OCI-LY7 (cell line): ENCODE data around the gene FAM161A. TPM values are rescaled to one million over a fixed set of nuclear protein-coding genes. Genes with fewer than 3 reads are reported as not detected.

Source experiments
- BruUV-seq: library from RNA; stranded (reverse); fragments of 400-500 nt; replicated peaks from 2 replicates; lab custom pipeline; 2021; lab: Mats Ljungman, UMichigan
- CTCF ChIA-PET: fragments of 300-600 bp; sonication (Branson Sonifier 250); formaldehyde crosslinking; loops from one replicate; lab custom pipeline; 2022; ENCODE audit warnings: antibody characterized with exemption; ENCODE audit not compliant: unreplicated experiment; lab: Charles Lee
- POLR2A ChIA-PET: fragments of 300-600 bp; sonication (Branson Sonifier 250); formaldehyde crosslinking; loops from one replicate; lab custom pipeline; 2022; ENCODE audit warnings: antibody characterized with exemption; lab: Charles Lee
- DNase-seq: peaks from one replicate; pipeline ENCODE4 v3.0.0-alpha.2; 2015; ENCODE audit warnings: low spot score
- H2AFZ ChIP-seq: fragments of 200-600 bp; sonication (generic), shearing (Covaris generic); 2 replicates; pipeline ENCODE4 v1.6.1; 2014; ENCODE audit warnings: mild to moderate bottlenecking, antibody characterized with exemption, low read length, moderate library complexity
- H3K27ac ChIP-seq: fragments of 200-600 bp; sonication (generic); 2 replicates; pipeline ENCODE4 v1.5.1; 2014; ENCODE audit warnings: mixed run types, low read depth, mild to moderate bottlenecking, moderate library complexity, low read length, inconsistent platforms; ENCODE audit not compliant: poor library complexity, severe bottlenecking
- H3K36me3 ChIP-seq: fragments of 200-600 bp; sonication (generic); 2 replicates; pipeline ENCODE4 v1.6.1; 2014; ENCODE audit warnings: mild to moderate bottlenecking, antibody characterized with exemption, low read length, moderate library complexity, mixed read lengths; ENCODE audit not compliant: insufficient read depth
- H3K4me1 ChIP-seq: fragments of 200-600 bp; sonication (generic); 2 replicates; pipeline ENCODE4 v1.5.1; 2014; ENCODE audit warnings: mild to moderate bottlenecking, low read length; ENCODE audit not compliant: insufficient read depth, poor library complexity, severe bottlenecking
- H3K4me2 ChIP-seq: fragments of 200-600 bp; sonication (generic); 2 replicates; pipeline ENCODE4 v1.6.1; 2014; ENCODE audit warnings: mild to moderate bottlenecking, low read length
- H3K4me3 ChIP-seq: fragments of 200-600 bp; sonication (generic); 2 replicates; pipeline ENCODE4 v1.5.1; 2014; ENCODE audit warnings: mild to moderate bottlenecking, low read depth, low read length; ENCODE audit not compliant: poor library complexity, severe bottlenecking
- H3K79me2 ChIP-seq: fragments of 200-600 bp; sonication (generic); 2 replicates; pipeline ENCODE4 v1.6.1; 2016; ENCODE audit warnings: low read depth, mild to moderate bottlenecking, low read length, moderate library complexity, mixed read lengths; ENCODE audit not compliant: insufficient read depth
- H3K9me2 ChIP-seq: fragments of 200-600 bp; sonication (generic); 2 replicates; pipeline ENCODE4 v1.6.1; 2016; ENCODE audit warnings: mild to moderate bottlenecking, low read length, mixed read lengths; ENCODE audit not compliant: insufficient read depth
- H3K9me3 ChIP-seq: fragments of 200-600 bp; sonication (generic); 2 replicates; pipeline ENCODE4 v1.6.1; 2014; ENCODE audit warnings: mild to moderate bottlenecking, mixed run types, low read length, mixed read lengths
- H4K20me1 ChIP-seq: fragments of 200-600 bp; sonication (generic); 2 replicates; pipeline ENCODE4 v1.6.1; 2014; ENCODE audit warnings: mild to moderate bottlenecking, antibody characterized with exemption, low read length, moderate library complexity, mixed read lengths; ENCODE audit not compliant: insufficient read depth
- EZH2phosphoT487 ChIP-seq: fragments of 200-600 bp; sonication (generic); IDR thresholded peaks from 2 replicates; pipeline ENCODE4 v1.6.1; 2018; ENCODE audit warnings: low read depth, borderline replicate concordance, mild to moderate bottlenecking, mixed run types, antibody characterized with exemption, low read length, moderate library complexity, mixed read lengths
- intact Hi-C: fragments of 100-400 bp; cut with micrococcal nuclease; formaldehyde crosslinking; loops from one replicate; pipeline ENCODE4 v1.10.0; 2022; ENCODE audit not compliant: unreplicated experiment
- total RNA-seq, 2 experiments: library from RNA; depleted of rRNA in 1 of 2; stranded (reverse); fragments of >200 nt in 1 of 2; shearing (Covaris generic) in 1 of 2; gene quantifications; 2 replicates each; pipeline ENCODE4 v1.2.3, GENCODE V29; 2014 to 2022
- TF ChIP-seq, protein P1 (sequence below): fragments of 200-600 bp; sonication (generic); conservative IDR thresholded peaks from 2 replicates; pipeline ENCODE4 v1.5.1; 2014; ENCODE audit warnings: mild to moderate bottlenecking, antibody characterized with exemption, low read length, moderate library complexity, mixed read lengths

The FAM161A gene
- total RNA-seq, 2 experiments from 2014 or later = 3.5 to 4.6 TPM

DNA sequence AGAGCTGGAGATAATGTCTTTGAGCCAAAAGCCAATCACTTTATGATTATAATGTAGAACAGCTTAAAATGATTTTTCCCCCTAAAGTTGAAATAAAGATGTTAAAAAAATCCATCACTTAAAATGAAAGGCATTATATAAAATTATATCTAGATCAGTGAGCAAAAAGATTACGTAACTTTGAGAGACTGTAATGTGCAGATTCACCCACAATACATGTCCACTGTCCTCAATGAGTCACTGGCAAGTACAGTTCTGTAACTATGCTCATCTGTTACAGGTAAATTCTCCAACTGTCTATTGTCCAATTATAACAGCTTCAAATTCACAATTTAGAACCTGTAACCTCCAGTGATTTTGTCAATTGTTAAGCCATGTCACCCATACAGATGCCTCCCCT, 19.0 kb downstream of the FAM161A start:
- Histone ChIP-seq H4K20me1 (no peaks in the 10 kb centered on the region), H3K4me1 (no peaks in the 10 kb centered on the region), H3K79me2 (no peaks in the 10 kb centered on the region), H2AFZ (no peak overlapping the region), H3K9me3 (no peaks in the 10 kb centered on the region), H3K9me2 (no peaks in the 10 kb centered on the region), H3K4me2 (no peak overlapping the region), H3K36me3 (no peaks in the 10 kb centered on the region), H3K4me3 (no peak overlapping the region), H3K27ac (no peak overlapping the region)
- ChIA-PET POLR2A (no interaction called here), CTCF (no interaction called here)
- intact Hi-C loops = no loop called here
- no peak for TF ChIP-seq EZH2phosphoT487
- TF ChIP-seq, protein P1, sequence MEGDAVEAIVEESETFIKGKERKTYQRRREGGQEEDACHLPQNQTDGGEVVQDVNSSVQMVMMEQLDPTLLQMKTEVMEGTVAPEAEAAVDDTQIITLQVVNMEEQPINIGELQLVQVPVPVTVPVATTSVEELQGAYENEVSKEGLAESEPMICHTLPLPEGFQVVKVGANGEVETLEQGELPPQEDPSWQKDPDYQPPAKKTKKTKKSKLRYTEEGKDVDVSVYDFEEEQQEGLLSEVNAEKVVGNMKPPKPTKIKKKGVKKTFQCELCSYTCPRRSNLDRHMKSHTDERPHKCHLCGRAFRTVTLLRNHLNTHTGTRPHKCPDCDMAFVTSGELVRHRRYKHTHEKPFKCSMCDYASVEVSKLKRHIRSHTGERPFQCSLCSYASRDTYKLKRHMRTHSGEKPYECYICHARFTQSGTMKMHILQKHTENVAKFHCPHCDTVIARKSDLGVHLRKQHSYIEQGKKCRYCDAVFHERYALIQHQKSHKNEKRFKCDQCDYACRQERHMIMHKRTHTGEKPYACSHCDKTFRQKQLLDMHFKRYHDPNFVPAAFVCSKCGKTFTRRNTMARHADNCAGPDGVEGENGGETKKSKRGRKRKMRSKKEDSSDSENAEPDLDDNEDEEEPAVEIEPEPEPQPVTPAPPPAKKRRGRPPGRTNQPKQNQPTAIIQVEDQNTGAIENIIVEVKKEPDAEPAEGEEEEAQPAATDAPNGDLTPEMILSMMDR = no peak
- no TSS peak for BruUV-seq
- DNase-seq = no peak

DNA sequence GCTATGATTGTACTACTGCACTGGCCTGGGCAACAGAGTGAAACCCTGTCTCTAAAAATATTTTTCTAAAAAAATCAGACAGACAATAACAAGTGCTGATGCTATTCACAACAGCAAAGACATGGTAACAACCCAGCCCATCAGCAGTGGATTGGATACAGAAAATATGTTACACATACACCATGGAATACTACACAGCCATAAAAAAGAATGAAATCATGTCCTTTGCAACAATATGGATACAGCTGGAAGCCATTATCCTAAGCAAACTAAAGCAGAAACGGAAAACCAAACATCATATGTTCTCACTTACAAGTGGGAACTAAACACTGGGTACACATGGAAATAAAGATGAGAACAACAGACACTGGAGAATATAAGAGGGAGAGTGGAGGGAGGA, 19.9 kb downstream of the FAM161A start:
- no peak for DNase-seq
- no peak overlapping the region for H3K4me2 ChIP-seq
- no peak overlapping the region for H3K27ac ChIP-seq
- no TSS peak for BruUV-seq
- no peaks in the 10 kb centered on the region for H3K9me2 ChIP-seq
- POLR2A ChIA-PET = no interaction called here
- no peaks in the 10 kb centered on the region for H3K4me1 ChIP-seq
- intact Hi-C loops = no loop called here
- no peak overlapping the region for H2AFZ ChIP-seq
- H3K79me2 ChIP-seq = no peaks in the 10 kb centered on the region
- H3K36me3 ChIP-seq = no peaks in the 10 kb centered on the region
- CTCF ChIA-PET = no interaction called here
- TF ChIP-seq, protein P1 = no peak
- no peak for TF ChIP-seq EZH2phosphoT487
- H3K9me3 ChIP-seq = no peaks in the 10 kb centered on the region
- no peak overlapping the region for H3K4me3 ChIP-seq
- no peaks in the 10 kb centered on the region for H4K20me1 ChIP-seq

DNA sequence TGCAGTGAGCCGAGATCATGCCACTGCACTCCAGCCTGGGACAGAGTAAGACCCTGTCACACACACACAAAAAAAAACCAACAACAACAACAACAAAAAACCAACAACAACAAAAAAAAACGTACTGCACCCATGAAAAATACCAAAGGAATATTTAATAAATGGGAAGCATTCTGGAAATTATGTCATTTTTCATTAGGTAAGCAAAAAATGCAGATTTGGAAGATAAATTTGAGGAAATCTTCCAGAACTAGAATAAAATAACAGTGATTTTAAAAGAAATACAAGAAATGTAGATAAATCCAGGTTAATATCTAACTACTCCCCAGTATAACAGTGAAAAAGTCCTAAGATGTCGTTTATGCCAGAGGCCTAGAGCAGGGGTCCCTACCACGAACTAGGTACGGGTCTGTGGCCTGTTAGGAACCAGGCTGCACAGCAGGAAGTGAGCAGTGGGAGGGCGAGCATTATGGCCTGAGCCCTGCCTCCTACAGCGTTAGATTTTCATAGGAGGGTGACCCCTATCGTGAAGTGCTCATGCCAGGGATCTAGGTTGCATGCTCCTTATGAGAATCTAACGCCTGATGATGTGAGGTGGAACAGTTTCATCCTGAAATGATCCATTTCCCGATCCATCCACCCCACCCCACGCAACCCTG, 21.5 kb downstream of the FAM161A start:
- intact Hi-C loops = no loop called here
- no peaks in the 10 kb centered on the region for H3K9me3 ChIP-seq
- no peaks in the 10 kb centered on the region for H3K79me2 ChIP-seq
- no peak for DNase-seq
- POLR2A ChIA-PET = interaction anchor here (0.6 kb wide), 1 partner anchor 150 kb away, joined by 3 read pairs; no protein-coding TSS in a partner anchor
- CTCF ChIA-PET = no interaction called here
- no peak overlapping the region for H2AFZ ChIP-seq
- no peak for TF ChIP-seq EZH2phosphoT487
- TF ChIP-seq, protein P1 = no peak
- no TSS peak for BruUV-seq
- H4K20me1 ChIP-seq = no peaks in the 10 kb centered on the region
- H3K27ac ChIP-seq = no peak overlapping the region
- H3K4me3 ChIP-seq = no peak overlapping the region
- no peaks in the 10 kb centered on the region for H3K9me2 ChIP-seq
- H3K4me2 ChIP-seq = no peak overlapping the region
- no peaks in the 10 kb centered on the region for H3K36me3 ChIP-seq
- no peaks in the 10 kb centered on the region for H3K4me1 ChIP-seq
